HG03378 (cell line): ENCODE measurements around the gene NKAIN4.
A peak's percentile ranks its signal among the peaks of the same experiment; 100 is the strongest.

Experiments used
- ATAC-seq: cut with Tn5 transposase; IDR thresholded peaks from one replicate; pipeline ENCODE4 v1.9.1; 2021; ENCODE audit warnings: mild to moderate bottlenecking, moderate library complexity; ENCODE audit not compliant: unreplicated experiment

The NKAIN4 gene

GRCh38 chr20:63220696-63221399 lies 33.4 kb downstream of the NKAIN4 start:
- ATAC-seq: no peak

- no peak for ATAC-seq
These were observed 34.3 kb downstream of the NKAIN4 start for GRCh38 chr20:63219866-63220521.

- no peak for ATAC-seq
These were observed 34.8 kb downstream of the NKAIN4 start for GRCh38 chr20:63219447-63219821.

GRCh38 chr20:63218701-63219446 lies 35.4 kb downstream of the NKAIN4 start:
- no peak for ATAC-seq

- ATAC-seq: no peak
These were observed 36.6 kb downstream of the NKAIN4 start for GRCh38 chr20:63217706-63218105.

GRCh38 chr20:63216849-63217471 lies 37.3 kb downstream of the NKAIN4 start:
- no peak for ATAC-seq

GRCh38 chr20:63216041-63216848 lies 38.0 kb downstream of the NKAIN4 start, which contains the start of gene YTHDF1:
Gene YTHDF1, minus strand, starts transcription at chr20:63216131. Its CDS starts 239 bp downstream, at chr20:63215892.
- ATAC-seq: peak; percentile 75

GRCh38 chr20:63215101-63216040 lies 38.9 kb downstream of the NKAIN4 start:
- ATAC-seq: peak; percentile 4

GRCh38 chr20:63214514-63214913 lies 39.7 kb downstream of the NKAIN4 start:
- ATAC-seq: no peak

- ATAC-seq: no peak
These were observed 41.5 kb downstream of the NKAIN4 start for GRCh38 chr20:63212792-63213191.

- no peak for ATAC-seq
These were observed 41.9 kb downstream of the NKAIN4 start for GRCh38 chr20:63212393-63212730.

- ATAC-seq: no peak
These were observed 44.2 kb downstream of the NKAIN4 start for GRCh38 chr20:63210011-63210605.

- no peak for ATAC-seq
These were observed 45.8 kb downstream of the NKAIN4 start for GRCh38 chr20:63208346-63208909.

- no peak for ATAC-seq
These were observed 47.4 kb downstream of the NKAIN4 start for GRCh38 chr20:63206878-63207277.

- no peak for ATAC-seq
These were observed 48.4 kb downstream of the NKAIN4 start for GRCh38 chr20:63205896-63206295.

- no peak for ATAC-seq
These were observed 49.9 kb downstream of the NKAIN4 start for GRCh38 chr20:63204362-63204761.

GRCh38 chr20:63202811-63203526 lies 51.3 kb downstream of the NKAIN4 start:
- ATAC-seq: no peak

- no peak for ATAC-seq
These were observed 52.2 kb downstream of the NKAIN4 start for GRCh38 chr20:63202021-63202420.
